Activated CD8-positive, alpha-beta memory T cell treated with anti-CD3 and anti-CD28 coated beads, Interleukin-2, amount 50 U/mL, for 48 hours (primary cell): ENCODE measurements around the gene MEF2B.

Experiments used
- DNase-seq: peaks from one replicate; pipeline ENCODE4 v3.0.0-alpha.2; 2020

MEF2B gene

DNA sequence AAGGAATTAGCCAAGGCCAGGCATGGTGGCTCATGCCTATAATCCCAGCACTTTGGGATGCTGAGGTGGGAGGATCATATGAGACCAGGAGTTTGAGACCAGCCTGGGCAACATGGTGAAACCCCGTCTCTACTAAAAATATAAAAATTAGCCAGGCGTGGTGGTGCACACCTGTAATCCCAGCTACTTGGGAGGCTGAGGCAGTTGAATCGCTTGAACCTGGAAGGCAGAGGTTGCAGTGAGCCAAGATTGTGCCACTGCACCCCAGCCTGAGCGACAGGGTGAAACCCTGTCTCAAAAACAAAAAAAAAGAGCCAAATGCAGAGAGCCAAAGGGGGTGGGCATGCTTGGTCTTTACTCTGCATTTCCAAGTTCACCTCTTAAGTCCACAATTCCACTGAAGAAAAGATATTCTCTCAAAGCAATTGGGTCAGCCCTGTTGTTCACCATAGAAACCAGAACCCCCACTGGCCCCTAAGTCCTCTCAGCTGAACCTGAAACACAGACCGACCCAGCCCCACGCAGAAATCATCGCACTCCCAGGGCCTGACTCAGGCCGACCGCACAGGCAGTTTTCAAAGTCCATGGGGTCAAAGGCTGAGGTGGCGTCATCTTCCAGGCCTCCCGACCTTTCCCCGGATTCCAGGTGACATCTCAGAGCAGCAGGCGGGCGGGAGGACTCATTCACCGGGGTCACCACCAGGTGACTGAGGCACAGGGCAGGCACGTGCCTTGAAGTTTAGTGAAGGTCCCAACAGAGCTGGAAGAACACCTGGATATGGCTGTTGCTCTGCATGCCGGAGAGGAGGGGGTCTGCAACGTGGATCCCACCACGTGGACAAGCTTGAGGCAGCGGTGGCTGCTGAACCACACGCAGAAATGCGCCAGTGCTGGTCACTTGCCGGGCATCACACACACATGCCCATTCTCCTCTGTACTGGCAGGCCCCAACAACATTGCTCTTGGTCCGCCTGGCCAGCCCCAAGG lies 73.1 kb downstream of the MEF2B start:
- no peak for DNase-seq

DNA sequence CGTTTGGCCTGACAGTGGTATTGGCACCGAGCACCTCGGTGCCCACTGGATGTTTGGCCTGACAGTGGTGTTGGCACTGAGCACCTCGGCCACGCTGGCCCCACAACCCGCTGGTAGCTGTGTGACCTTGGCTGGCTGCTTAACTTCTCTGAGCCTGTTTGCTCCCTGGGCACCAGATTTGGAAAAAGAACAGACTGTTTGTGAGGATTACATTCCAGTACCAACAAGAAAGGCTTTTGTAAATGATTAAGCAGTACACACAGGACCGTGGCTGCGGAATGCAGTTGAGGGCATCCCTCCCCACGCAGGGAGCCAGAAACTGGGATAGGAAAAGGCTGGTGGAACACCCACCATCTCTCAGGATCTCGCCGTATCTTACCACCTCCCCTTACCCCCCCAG lies 74.4 kb downstream of the MEF2B start:
- DNase-seq = no peak
